SW 1271 (cell line): ENCODE results near the gene ASH1L.
"Not testable (repeated sequence)": the region's sequence is repeated elsewhere in the genome, so short reads cannot be mapped to it uniquely, and the experiment has no call there.

Source experiments
- DNase-seq, 2 experiments: peaks; one replicate each; lab custom pipeline; 2025; lab: John Stamatoyannopoulos, UW

Gene ASH1L, protein sequence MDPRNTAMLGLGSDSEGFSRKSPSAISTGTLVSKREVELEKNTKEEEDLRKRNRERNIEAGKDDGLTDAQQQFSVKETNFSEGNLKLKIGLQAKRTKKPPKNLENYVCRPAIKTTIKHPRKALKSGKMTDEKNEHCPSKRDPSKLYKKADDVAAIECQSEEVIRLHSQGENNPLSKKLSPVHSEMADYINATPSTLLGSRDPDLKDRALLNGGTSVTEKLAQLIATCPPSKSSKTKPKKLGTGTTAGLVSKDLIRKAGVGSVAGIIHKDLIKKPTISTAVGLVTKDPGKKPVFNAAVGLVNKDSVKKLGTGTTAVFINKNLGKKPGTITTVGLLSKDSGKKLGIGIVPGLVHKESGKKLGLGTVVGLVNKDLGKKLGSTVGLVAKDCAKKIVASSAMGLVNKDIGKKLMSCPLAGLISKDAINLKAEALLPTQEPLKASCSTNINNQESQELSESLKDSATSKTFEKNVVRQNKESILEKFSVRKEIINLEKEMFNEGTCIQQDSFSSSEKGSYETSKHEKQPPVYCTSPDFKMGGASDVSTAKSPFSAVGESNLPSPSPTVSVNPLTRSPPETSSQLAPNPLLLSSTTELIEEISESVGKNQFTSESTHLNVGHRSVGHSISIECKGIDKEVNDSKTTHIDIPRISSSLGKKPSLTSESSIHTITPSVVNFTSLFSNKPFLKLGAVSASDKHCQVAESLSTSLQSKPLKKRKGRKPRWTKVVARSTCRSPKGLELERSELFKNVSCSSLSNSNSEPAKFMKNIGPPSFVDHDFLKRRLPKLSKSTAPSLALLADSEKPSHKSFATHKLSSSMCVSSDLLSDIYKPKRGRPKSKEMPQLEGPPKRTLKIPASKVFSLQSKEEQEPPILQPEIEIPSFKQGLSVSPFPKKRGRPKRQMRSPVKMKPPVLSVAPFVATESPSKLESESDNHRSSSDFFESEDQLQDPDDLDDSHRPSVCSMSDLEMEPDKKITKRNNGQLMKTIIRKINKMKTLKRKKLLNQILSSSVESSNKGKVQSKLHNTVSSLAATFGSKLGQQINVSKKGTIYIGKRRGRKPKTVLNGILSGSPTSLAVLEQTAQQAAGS (N-terminal part only)

GRCh38 chr1:155562581-155563376 is at the start of gene ASH1L:
Gene ASH1L, minus strand, starts transcription at chr1:155562803. Its CDS starts 41,284 bp downstream, at chr1:155521519.
- DNase-seq: peak; percentile 53 to 85

DNA sequence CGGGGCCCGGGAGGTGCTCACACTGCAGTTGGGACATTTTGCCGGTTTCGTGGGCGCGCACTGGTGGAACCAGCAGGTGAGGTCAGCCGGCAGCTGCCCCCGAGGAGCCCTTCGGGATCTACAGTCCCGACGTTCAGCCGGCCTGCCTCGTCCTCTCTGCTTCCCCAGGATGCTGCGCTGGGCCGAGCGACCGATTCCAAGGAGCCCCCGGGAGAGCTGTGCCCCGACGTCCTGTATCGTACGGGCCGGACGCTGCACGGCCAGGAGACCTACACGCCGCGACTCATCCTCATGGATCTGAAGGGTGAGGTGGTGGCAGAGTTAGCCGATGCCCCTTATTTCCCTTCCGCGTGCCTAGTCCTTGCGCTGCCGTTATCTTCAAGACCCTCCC is 47.6 kb upstream of the ASH1L start:
- DNase-seq: not testable (repeated sequence)

- peak; percentile 78 to 88 for DNase-seq
Measured at GRCh38 chr1:155609515-155610256, 47.1 kb upstream of the ASH1L start, which contains the start of gene MSTO1. Gene MSTO1, plus strand, starts transcription at chr1:155610218. Its CDS starts 31 bp downstream, at chr1:155610249.

DNA sequence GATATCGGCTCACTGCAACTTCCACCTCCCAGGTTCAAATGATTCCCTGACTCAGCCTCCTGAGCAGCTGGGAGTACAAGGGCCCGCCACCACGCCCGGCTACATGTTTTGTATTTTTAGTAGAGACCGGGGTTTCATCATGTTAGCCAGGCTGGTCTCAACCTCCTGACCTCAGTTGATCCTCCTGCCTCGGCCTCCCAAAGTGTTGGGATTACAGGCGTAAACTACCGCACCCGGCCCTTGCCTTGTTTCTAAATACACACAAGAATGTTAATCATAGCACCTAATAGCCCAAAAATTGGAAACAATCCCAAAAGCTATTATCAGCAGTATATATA is 46.3 kb upstream of the ASH1L start:
- no peak for DNase-seq

DNA sequence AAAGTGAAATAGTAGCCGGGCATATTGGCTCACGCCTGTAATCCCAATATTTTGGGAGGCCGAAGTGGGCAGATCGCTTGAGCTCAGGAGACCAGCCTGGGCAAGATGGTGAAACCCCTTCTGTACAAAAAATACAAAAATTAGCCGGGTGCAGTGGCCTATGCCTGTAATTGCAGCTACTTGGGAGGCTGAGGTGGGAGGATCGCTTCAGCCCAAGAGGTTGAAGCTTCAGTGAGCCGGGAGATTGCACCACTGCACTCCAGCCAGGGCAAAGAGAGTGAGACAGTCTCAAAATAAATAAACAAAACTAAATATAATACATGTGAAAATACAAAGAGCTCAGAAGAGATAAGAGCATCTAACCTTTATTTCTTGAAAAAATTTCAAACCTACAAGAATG is 45.1 kb upstream of the ASH1L start:
- no peak for DNase-seq

DNA sequence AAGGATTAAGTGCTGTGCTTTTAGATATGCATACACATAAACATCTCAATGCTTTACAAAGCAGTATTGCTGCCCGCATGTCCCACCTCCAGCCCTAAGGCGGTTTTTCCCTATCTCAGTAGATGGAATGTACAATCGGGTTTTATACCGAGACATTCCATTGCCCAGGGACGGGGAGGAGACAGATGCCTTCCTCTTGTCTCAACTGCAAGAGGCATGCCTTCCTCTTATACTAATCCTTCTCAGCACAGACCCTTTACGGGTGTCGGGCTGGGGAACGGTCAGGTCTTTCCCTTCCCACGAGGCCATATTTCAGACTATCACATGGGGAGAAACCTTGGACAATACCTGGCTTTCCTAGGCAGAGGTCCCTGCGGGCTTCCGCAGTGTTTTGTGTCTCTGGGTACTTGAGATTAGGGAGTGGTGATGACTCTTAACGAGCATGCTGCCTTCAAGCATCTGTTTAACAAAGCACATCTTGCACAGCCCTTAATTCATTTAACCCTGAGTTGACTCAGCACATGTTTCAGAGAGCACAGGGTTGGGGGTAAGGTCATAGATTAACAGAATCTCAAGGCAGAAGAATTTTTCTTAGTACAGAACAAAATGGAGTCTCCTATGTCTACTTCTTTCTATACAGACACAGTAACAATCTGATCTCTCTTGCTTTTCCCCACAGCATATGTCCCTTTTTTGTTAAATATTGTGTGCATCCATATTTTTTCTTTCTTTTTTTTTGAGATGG is 37.4 kb upstream of the ASH1L start:
- not testable (repeated sequence) for DNase-seq

- DNase-seq: no peak
Measured at GRCh38 chr1:155598842-155599331, 36.3 kb upstream of the ASH1L start.

- DNase-seq: no peak
Measured at GRCh38 chr1:155596864-155597263, 34.3 kb upstream of the ASH1L start.

- DNase-seq: not testable (repeated sequence)
Measured at GRCh38 chr1:155595877-155596474, 33.4 kb upstream of the ASH1L start.

GRCh38 chr1:155591770-155592169 is 29.2 kb upstream of the ASH1L start:
- peak; percentile 11 to 52 for DNase-seq

DNA sequence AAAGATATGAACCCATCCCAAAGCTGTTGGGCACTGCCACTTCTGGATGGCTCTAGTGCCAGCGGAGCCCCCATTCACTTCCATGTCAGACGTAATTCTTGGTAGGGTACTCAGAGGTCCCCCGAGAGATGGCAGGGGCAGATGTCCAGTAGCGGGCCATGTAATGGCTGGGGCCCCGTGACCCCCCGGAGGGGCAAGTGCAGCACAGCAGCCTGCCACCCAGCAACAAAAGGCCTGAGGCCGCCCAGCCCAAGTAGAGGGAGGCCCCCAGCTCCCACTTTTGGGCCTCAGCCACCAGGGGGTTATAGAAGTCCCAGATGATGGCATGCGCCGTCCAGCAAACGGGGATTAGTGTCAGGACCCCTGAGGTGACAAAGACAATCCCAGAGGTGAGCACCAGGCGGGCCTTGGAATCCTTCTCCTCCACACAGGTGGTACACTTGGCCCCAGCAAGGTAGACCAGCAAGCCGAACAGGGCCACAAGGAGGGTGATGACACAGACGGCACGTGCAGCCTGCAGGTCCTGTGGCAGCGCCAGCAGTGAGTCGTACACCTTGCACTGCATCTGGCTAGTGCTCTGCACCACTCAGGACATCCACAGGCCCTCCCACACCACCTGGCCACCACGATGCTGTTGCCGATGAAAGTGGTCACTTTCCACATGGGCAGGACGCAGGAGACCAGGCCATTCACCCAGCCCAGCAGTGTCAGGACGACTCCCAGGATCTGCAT is 28.1 kb upstream of the ASH1L start:
- not testable (repeated sequence) for DNase-seq

GRCh38 chr1:155589282-155589681 is 26.7 kb upstream of the ASH1L start:
- not testable (repeated sequence) for DNase-seq

- DNase-seq: not testable (repeated sequence)
Measured at GRCh38 chr1:155583846-155584245, 21.2 kb upstream of the ASH1L start.

DNA sequence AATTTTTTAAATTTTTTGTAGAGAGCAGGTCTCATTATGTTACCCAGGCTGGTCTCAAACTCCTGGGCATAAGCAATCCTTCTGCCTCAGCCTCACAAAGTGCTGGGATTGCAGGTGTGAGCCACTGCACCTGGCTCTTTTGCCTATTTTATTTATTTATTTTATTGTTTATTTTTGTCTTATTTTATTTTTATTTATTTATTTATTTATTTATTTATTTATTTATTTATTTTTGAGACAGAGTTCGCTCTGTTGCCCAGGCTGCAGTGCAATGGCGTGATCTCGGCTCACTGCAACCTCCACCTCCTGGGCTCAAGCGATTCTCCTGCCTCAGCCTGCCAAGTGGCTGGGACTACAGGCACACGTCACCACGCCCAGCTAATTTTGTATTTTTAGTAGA is 13.0 kb upstream of the ASH1L start:
- DNase-seq: not testable (repeated sequence)

- no peak for DNase-seq
Measured at GRCh38 chr1:155574077-155574476, 11.5 kb upstream of the ASH1L start.

DNA sequence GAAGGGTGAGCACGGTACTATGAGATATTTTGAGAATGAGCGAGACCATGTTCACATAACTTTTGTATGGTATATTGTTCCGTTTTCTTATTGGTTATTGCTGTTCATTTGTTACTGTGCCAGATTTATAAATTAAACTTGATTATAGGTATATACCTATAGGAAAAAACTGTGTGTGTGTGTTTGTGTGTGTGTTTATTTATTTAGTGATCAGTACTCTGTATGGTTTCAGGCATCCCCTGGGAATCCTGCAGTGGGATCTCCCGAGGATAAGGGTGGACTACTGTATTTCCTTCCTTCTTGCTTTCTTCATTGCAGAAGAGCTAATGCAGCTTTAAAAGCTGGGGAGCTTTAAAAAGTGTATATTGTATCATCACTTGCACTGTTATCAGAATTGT is 8.0 kb upstream of the ASH1L start:
- DNase-seq: no peak

- no peak for DNase-seq
Measured at GRCh38 chr1:155569988-155570592, 7.5 kb upstream of the ASH1L start.

- not testable (repeated sequence) for DNase-seq
Measured at GRCh38 chr1:155563377-155564022, 897 bp upstream of the ASH1L start.
